ENCODE results near the gene ERP29.

The ERP29 gene

GRCh38 chr12:111978545-111978944, 34.7 kb upstream of the ERP29 start:
- TF ChIP-seq CTCF (IDR thresholded peaks at IDR 0.05; ENCODE audit: control insufficient read depth, extremely low read depth, insufficient read depth), result no peak
- H3K4me3 ChIP-seq (ENCODE audit: low read depth, low read length), result no peak overlapping the region
- no peak for DNase-seq (ENCODE audit: low read depth)

- TF ChIP-seq CTCF (IDR thresholded peaks at IDR 0.05; ENCODE audit: control insufficient read depth, extremely low read depth, insufficient read depth), result no peak
- H3K4me3 ChIP-seq (ENCODE audit: low read depth, low read length), result no peak overlapping the region
- DNase-seq (ENCODE audit: low read depth), result no peak
Measured at GRCh38 chr12:111980598-111980997, 32.6 kb upstream of the ERP29 start.

GRCh38 chr12:111981987-111982386, 31.2 kb upstream of the ERP29 start:
- no peak overlapping the region for H3K4me3 ChIP-seq (ENCODE audit: low read depth, low read length)
- no peak for TF ChIP-seq CTCF (IDR thresholded peaks at IDR 0.05; ENCODE audit: control insufficient read depth, extremely low read depth, insufficient read depth)
- DNase-seq (ENCODE audit: low read depth), result no peak

- H3K4me3 ChIP-seq (ENCODE audit: low read depth, low read length), result no peak overlapping the region
- no peak for TF ChIP-seq CTCF (IDR thresholded peaks at IDR 0.05; ENCODE audit: control insufficient read depth, extremely low read depth, insufficient read depth)
- DNase-seq (ENCODE audit: low read depth), result no peak
Measured at GRCh38 chr12:111984820-111985219, 28.4 kb upstream of the ERP29 start.

- no peak for DNase-seq (ENCODE audit: low read depth)
- no peak for TF ChIP-seq CTCF (IDR thresholded peaks at IDR 0.05; ENCODE audit: control insufficient read depth, extremely low read depth, insufficient read depth)
- no peak overlapping the region for H3K4me3 ChIP-seq (ENCODE audit: low read depth, low read length)
Measured at GRCh38 chr12:111991535-111991934, 21.7 kb upstream of the ERP29 start.

- DNase-seq (ENCODE audit: low read depth), result no peak
- no peak overlapping the region for H3K4me3 ChIP-seq (ENCODE audit: low read depth, low read length)
- TF ChIP-seq CTCF (IDR thresholded peaks at IDR 0.05; ENCODE audit: control insufficient read depth, extremely low read depth, insufficient read depth), result no peak
Measured at GRCh38 chr12:111991946-111992345, 21.3 kb upstream of the ERP29 start.

GRCh38 chr12:111992464-111992863, 20.8 kb upstream of the ERP29 start:
- DNase-seq (ENCODE audit: low read depth), result no peak
- H3K4me3 ChIP-seq (ENCODE audit: low read depth, low read length), result no peak overlapping the region
- no peak for TF ChIP-seq CTCF (IDR thresholded peaks at IDR 0.05; ENCODE audit: control insufficient read depth, extremely low read depth, insufficient read depth)

All from LNCaP clone FGC (cell line).